ENCODE results near the gene SMAD3.
A peak's percentile ranks its signal among the peaks of the same experiment; 100 is the strongest.

Gene SMAD3

DNA sequence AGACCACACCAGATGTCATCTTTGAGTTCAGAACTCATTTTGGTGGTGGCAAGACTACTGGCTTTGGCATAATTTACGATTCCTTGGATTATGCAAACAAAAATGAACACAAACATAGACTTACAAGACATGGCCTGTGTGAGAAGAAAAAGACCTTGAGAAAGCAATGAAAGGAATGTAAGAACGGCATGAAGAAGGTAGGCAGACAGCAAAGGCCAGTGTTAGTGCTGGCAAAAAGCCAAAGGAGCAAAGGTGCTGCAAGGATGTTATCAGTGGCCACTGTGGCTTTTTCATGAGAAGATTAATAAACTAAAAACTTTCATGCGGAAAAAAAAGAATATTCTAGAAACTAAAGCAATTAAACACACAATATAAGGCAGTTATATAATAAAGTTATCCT lies 167.2 kb downstream of the SMAD3 start:
- DNase-seq (ENCODE audit: low read depth), result no peak

DNA sequence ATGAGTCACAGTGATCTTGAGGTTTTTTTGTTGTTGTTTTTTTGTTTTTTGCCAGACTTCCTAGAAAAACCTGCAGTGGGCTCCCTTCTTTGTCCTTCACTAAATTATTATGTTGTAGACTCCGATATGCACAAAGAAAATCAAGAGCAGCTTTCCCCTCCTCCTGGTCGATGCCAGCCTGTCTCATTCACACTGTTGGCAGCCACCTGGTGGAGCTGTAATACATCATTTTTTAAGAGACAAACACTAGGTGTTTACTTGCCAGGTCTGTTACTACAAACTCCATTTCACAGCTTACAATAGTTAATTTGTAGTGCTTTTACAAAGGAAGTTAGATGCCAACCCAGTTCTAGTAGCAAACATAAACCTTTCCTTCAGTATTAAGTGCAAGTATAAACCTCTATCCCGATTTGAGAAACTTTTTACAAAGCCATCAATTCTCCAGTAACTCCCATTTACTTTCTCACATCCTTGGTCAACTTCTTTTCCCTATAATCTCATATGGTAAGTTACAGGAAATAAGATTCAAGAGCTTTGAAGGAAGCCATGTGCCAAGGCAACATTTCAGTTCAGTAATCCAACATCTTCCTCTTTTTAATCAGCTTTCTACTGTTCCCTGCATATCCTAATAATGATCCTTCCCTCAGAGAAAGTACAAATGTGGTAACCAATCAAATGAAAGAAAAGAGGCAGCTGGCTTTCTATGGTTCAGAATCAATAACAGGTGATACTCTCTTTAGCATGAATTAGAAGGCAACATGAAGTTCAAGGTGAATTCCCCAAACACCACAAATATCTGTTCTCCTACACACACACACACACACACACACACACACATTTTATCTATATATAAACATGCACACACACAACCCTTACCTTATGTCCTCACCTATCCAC lies 175.1 kb downstream of the SMAD3 start:
- DNase-seq (ENCODE audit: low read depth), result peak; percentile 29

- no peak for DNase-seq (ENCODE audit: low read depth)
These were observed 175.9 kb downstream of the SMAD3 start for GRCh38 chr15:67241132-67241855.

DNA sequence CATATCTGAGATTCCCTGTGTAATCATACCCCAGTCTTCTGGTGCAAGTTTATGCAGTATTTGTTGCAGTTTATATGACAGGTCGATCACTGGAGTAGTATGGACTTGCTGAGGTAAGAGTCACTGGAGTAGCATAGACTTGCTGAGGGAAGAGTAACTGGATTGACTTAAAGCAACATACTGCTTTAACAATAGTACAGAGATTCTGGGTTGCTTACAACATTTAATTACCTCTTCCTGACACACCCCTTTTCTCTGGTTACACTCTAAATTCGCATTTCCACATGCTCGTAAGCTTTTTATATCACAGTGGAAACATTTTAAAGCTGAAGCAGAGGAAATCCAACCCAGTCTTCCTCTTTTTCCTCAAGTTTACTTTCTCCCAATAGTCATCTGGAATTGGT lies 177.3 kb downstream of the SMAD3 start:
- DNase-seq (ENCODE audit: low read depth), result no peak
